ENCODE measurements around the gene NFIX.

DNA sequence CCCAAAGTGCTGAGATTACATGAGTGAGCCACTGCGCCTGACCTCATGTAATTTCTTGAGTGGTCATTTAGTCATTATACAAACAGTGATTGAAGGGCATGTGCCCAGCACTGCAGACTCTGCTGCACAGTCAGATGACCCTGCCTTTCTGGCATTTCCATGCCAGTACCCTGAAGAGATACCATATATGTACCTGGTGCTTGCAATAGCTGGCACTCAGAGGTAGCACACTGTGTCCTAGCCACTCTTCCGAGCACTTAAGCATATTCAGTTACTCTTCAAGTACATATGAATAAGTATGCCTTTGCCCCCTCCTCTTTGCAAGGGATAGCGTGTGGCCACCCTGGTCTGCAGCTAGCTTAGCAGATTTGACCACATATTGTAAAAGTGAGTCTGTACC lies 139.4 kb downstream of the NFIX start:
- TF ChIP-seq, protein P1, sequence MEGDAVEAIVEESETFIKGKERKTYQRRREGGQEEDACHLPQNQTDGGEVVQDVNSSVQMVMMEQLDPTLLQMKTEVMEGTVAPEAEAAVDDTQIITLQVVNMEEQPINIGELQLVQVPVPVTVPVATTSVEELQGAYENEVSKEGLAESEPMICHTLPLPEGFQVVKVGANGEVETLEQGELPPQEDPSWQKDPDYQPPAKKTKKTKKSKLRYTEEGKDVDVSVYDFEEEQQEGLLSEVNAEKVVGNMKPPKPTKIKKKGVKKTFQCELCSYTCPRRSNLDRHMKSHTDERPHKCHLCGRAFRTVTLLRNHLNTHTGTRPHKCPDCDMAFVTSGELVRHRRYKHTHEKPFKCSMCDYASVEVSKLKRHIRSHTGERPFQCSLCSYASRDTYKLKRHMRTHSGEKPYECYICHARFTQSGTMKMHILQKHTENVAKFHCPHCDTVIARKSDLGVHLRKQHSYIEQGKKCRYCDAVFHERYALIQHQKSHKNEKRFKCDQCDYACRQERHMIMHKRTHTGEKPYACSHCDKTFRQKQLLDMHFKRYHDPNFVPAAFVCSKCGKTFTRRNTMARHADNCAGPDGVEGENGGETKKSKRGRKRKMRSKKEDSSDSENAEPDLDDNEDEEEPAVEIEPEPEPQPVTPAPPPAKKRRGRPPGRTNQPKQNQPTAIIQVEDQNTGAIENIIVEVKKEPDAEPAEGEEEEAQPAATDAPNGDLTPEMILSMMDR (IDR thresholded peaks at IDR 0.05): no peak
- no peak for TF ChIP-seq POLR2A (IDR thresholded peaks at IDR 0.05)

Data from adrenal gland (tissue), 5 donors.